Astrocyte (in vitro differentiated cells and primary cell): ENCODE measurements around the gene GABRA1. TPM values are rescaled to one million over a fixed set of nuclear protein-coding genes. Genes with fewer than 3 reads are reported as not detected.

Experiments used
- DNase-seq: peaks from one replicate; pipeline ENCODE4 v3.0.0-alpha.2; 2010; ENCODE audit warnings: low read depth
- FAIRE-seq: peaks from 2 replicates; lab custom pipeline; 2011; peaks lifted over from hg19 to GRCh38; lab: Jason Lieb, UNC
- H2AFZ ChIP-seq: 2 replicates; pipeline ENCODE4 v1.6.0; 2012; ENCODE audit warnings: low read depth, low read length, inconsistent platforms
- H3K27ac ChIP-seq: 2 replicates; pipeline ENCODE4 v1.5.1; 2011; ENCODE audit warnings: low read depth, low read length, inconsistent platforms
- H3K27me3 ChIP-seq: 2 replicates; pipeline ENCODE4 v1.6.0; 2011; ENCODE audit warnings: low read length, inconsistent platforms; ENCODE audit not compliant: insufficient read depth
- H3K36me3 ChIP-seq: 2 replicates; pipeline ENCODE4 v1.5.1; 2011; ENCODE audit warnings: low read length, inconsistent platforms; ENCODE audit not compliant: insufficient read depth
- H3K4me1 ChIP-seq: 2 replicates; pipeline ENCODE4 v1.5.1; 2011; ENCODE audit warnings: low read length, inconsistent platforms; ENCODE audit not compliant: insufficient read depth
- H3K4me2 ChIP-seq: 2 replicates; pipeline ENCODE4 v1.6.0; 2012; ENCODE audit warnings: low read length, inconsistent platforms
- H3K4me3 ChIP-seq: 2 replicates; pipeline ENCODE4 v1.5.1; 2011; ENCODE audit warnings: low read depth, mild to moderate bottlenecking, low read length, inconsistent platforms; ENCODE audit not compliant: insufficient read depth
- H3K79me2 ChIP-seq: 2 replicates; pipeline ENCODE4 v1.6.0; 2012; ENCODE audit warnings: mild to moderate bottlenecking, low read length, inconsistent platforms; ENCODE audit not compliant: insufficient read depth
- H3K9ac ChIP-seq: 2 replicates; pipeline ENCODE4 v1.6.0; 2012; ENCODE audit warnings: mild to moderate bottlenecking, low read length, inconsistent platforms
- H3K9me3 ChIP-seq: 2 replicates; pipeline ENCODE4 v1.5.1; 2012; ENCODE audit warnings: low read depth, mild to moderate bottlenecking, low read length, inconsistent platforms; ENCODE audit not compliant: insufficient read depth
- H4K20me1 ChIP-seq: 2 replicates; pipeline ENCODE4 v1.6.0; 2012; ENCODE audit warnings: low read length, inconsistent platforms; ENCODE audit not compliant: insufficient read depth
- H3K27ac Mint-ChIP-seq: one replicate; pipeline ENCODE4 v1.8.0; 2021; ENCODE audit warnings: mild to moderate bottlenecking, mixed read lengths; ENCODE audit not compliant: unreplicated experiment
- H3K27me3 Mint-ChIP-seq: one replicate; pipeline ENCODE4 v1.8.0; 2021; ENCODE audit warnings: low read depth, mixed read lengths; ENCODE audit not compliant: unreplicated experiment
- H3K36me3 Mint-ChIP-seq: one replicate; pipeline ENCODE4 v1.8.0; 2021; ENCODE audit warnings: low read depth, mixed read lengths; ENCODE audit not compliant: unreplicated experiment
- H3K4me1 Mint-ChIP-seq: one replicate; pipeline ENCODE4 v1.8.0; 2021; ENCODE audit warnings: low read depth, mixed read lengths; ENCODE audit not compliant: unreplicated experiment
- H3K4me3 Mint-ChIP-seq: one replicate; pipeline ENCODE4 v1.8.0; 2021; ENCODE audit warnings: mild to moderate bottlenecking, moderate library complexity, mixed read lengths; ENCODE audit not compliant: unreplicated experiment
- H3K9me3 Mint-ChIP-seq: one replicate; pipeline ENCODE4 v1.8.0; 2021; ENCODE audit warnings: mild to moderate bottlenecking, mixed read lengths; ENCODE audit not compliant: unreplicated experiment
- EZH2 ChIP-seq: IDR thresholded peaks from 2 replicates; pipeline ENCODE4 v1.6.1; 2012; ENCODE audit warnings: mild to moderate bottlenecking, low read length, inconsistent platforms; ENCODE audit not compliant: insufficient read depth
- total RNA-seq: library from RNA; stranded (reverse); gene quantifications from 2 replicates; pipeline ENCODE4 v1.2.1, GENCODE V29; 2021
- TF ChIP-seq, protein P1 (sequence below): IDR thresholded peaks from 2 replicates; pipeline ENCODE4 v1.5.1; 2011; ENCODE audit warnings: low read depth, mild to moderate bottlenecking, inconsistent platforms, low read length, moderate library complexity; ENCODE audit not compliant: insufficient read depth

Gene GABRA1
- total RNA-seq, 1 donor from 2014 or later = 0.32 TPM

DNA sequence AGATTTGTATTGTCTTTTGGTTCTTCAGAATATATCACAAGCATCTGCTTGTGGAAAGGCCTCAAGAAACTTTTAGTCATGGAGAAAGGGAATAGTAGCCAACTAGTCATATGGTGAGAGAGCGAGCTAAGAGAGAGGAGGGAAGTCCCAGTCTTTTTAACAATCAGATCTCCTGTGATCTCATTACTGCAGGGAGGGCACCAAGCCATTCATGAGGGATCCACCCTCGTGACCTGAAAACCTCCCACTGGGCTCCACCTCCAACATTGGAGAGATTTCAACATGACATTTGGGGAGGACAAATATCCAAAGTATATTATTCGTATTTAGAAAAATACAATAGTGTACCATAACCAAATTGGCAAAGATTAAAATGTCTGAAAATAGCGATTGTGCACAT, 99.0 kb downstream of the GABRA1 start:
- Histone ChIP-seq H3K27ac (no peak overlapping the region), H3K79me2 (no peaks in the 10 kb centered on the region), H3K4me2 (no peak overlapping the region), H3K4me1 (no peaks in the 10 kb centered on the region), H3K36me3 (no peaks in the 10 kb centered on the region), H3K9me3 (no peaks in the 10 kb centered on the region), H3K27me3 (no peaks in the 10 kb centered on the region), H3K9ac (no peak overlapping the region), H2AFZ (no peak overlapping the region), H3K4me3 (no peak overlapping the region), H4K20me1 (no peaks in the 10 kb centered on the region)
- Mint-ChIP-seq H3K9me3 (no peaks in the 10 kb centered on the region), H3K4me3 (no peak overlapping the region), H3K4me1 (no peaks in the 10 kb centered on the region), H3K27me3 (no peaks in the 10 kb centered on the region), H3K27ac (no peak overlapping the region), H3K36me3 (no peaks in the 10 kb centered on the region)
- TF ChIP-seq, protein P1, sequence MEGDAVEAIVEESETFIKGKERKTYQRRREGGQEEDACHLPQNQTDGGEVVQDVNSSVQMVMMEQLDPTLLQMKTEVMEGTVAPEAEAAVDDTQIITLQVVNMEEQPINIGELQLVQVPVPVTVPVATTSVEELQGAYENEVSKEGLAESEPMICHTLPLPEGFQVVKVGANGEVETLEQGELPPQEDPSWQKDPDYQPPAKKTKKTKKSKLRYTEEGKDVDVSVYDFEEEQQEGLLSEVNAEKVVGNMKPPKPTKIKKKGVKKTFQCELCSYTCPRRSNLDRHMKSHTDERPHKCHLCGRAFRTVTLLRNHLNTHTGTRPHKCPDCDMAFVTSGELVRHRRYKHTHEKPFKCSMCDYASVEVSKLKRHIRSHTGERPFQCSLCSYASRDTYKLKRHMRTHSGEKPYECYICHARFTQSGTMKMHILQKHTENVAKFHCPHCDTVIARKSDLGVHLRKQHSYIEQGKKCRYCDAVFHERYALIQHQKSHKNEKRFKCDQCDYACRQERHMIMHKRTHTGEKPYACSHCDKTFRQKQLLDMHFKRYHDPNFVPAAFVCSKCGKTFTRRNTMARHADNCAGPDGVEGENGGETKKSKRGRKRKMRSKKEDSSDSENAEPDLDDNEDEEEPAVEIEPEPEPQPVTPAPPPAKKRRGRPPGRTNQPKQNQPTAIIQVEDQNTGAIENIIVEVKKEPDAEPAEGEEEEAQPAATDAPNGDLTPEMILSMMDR = no peak
- no peak for TF ChIP-seq EZH2
- FAIRE-seq (no peak), DNase-seq (no peak)

Other genes with a start within 250 kb of the GABRA1 start
- not detected in 2 replicates for gene GABRA6, start 162.4 kb upstream of the GABRA1 start, total RNA-seq
- gene GABRG2, start 219.7 kb downstream of the GABRA1 start, total RNA-seq = not detected in 2 replicates